ENCODE data around the gene ARF3. TPM values are rescaled to one million over a fixed set of nuclear protein-coding genes. Genes with fewer than 3 reads are reported as not detected.

Gene ARF3
- total and polyA plus RNA-seq, 4 donors, result 37.9 to 194 (median 111) TPM

GRCh38 chr12:48978291-48978740 lies 21.0 kb upstream of the ARF3 start, which contains the start of gene WNT1:
Gene WNT1, plus strand, starts transcription at chr12:48978322. Its CDS starts 329 bp downstream, at chr12:48978651.
- H3K27me3 ChIP-seq (ENCODE audit: control insufficient read depth in 3 of 3, insufficient read depth in 3 of 3, low read length in 2 of 3), result peaks cover 0 to 94% (median 92%) of the 10 kb centered on the region in 3 donors
- no peak for ATAC-seq (ENCODE audit: insufficient read depth, low FRiP score)
- no peak within 1 kb of the TSS for H3K9ac ChIP-seq (ENCODE audit: insufficient read depth in 1 of 2, low read length in 2 of 2)
- no peaks in the 10 kb centered on the region for H3K36me3 ChIP-seq (ENCODE audit: control insufficient read depth in 4 of 4, insufficient read depth in 4 of 4, low read length in 4 of 4)
- H3K27ac ChIP-seq (ENCODE audit: low read depth in 1 of 2, low read length in 1 of 2), result no peak within 1 kb of the TSS
- no peak for TF ChIP-seq CTCF (IDR thresholded peaks at IDR 0.05; ENCODE audit: control extremely low read depth, extremely low read depth)
- peaks cover 0 to 4% (median 0%) of the 10 kb centered on the region in 4 donors for H3K9me3 ChIP-seq (ENCODE audit: control insufficient read depth in 4 of 4, insufficient read depth in 3 of 4, low read length in 3 of 4)
- WGBS, 2 donors, result 3 to 5% methylated on average over 37 to 45 of the region's 45 CpGs
- H3K4me1 ChIP-seq (ENCODE audit: control insufficient read depth in 5 of 5, insufficient read depth in 5 of 5, low read length in 5 of 5), result peaks cover 3 to 32% (median 21%) of the 10 kb centered on the region in 5 donors
- H3K4me3 ChIP-seq, result no peak within 1 kb of the TSS
- DNase-seq, result no peak

GRCh38 chr12:48977290-48978281 lies 20.3 kb upstream of the ARF3 start:
- no peak overlapping the region for H3K4me3 ChIP-seq
- 8 to 9% methylated on average over 45 to 50 of the region's 50 CpGs for WGBS, 2 donors
- H3K4me1 ChIP-seq (ENCODE audit: control insufficient read depth in 5 of 5, insufficient read depth in 5 of 5, low read length in 5 of 5), result peaks cover 3 to 32% (median 21%) of the 10 kb centered on the region in 5 donors
- ATAC-seq (ENCODE audit: insufficient read depth, low FRiP score) (no peak), DNase-seq (peak in 2 of 3 donors; percentile 38 to 68)
- H3K36me3 ChIP-seq (ENCODE audit: control insufficient read depth in 4 of 4, insufficient read depth in 4 of 4, low read length in 4 of 4), result no peaks in the 10 kb centered on the region
- TF ChIP-seq CTCF (IDR thresholded peaks at IDR 0.05; ENCODE audit: control extremely low read depth, extremely low read depth), result peak; percentile 41
- peaks cover 0 to 96% (median 93%) of the 10 kb centered on the region in 3 donors for H3K27me3 ChIP-seq (ENCODE audit: control insufficient read depth in 3 of 3, insufficient read depth in 3 of 3, low read length in 2 of 3)
- H3K9me3 ChIP-seq (ENCODE audit: control insufficient read depth in 4 of 4, insufficient read depth in 3 of 4, low read length in 3 of 4), result peaks cover 0 to 6% (median 0%) of the 10 kb centered on the region in 4 donors
- H3K27ac ChIP-seq (ENCODE audit: low read depth in 1 of 2, low read length in 1 of 2), result no peak overlapping the region
- H3K9ac ChIP-seq (ENCODE audit: insufficient read depth in 1 of 2, low read length in 2 of 2), result no peak overlapping the region

GRCh38 chr12:48973941-48974673 lies 16.8 kb upstream of the ARF3 start:
- Histone ChIP-seq H3K4me3 (no peak overlapping the region), H3K36me3 (ENCODE audit: control insufficient read depth in 4 of 4, insufficient read depth in 4 of 4, low read length in 4 of 4) (no peaks in the 10 kb centered on the region), H3K9ac (ENCODE audit: insufficient read depth in 1 of 2, low read length in 2 of 2) (no peak overlapping the region), H3K27ac (ENCODE audit: low read depth in 1 of 2, low read length in 1 of 2) (no peak overlapping the region), H3K9me3 (ENCODE audit: control insufficient read depth in 4 of 4, insufficient read depth in 3 of 4, low read length in 3 of 4) (peaks cover 0 to 4% (median 0%) of the 10 kb centered on the region in 4 donors), H3K27me3 (ENCODE audit: control insufficient read depth in 3 of 3, insufficient read depth in 3 of 3, low read length in 2 of 3) (peaks cover 0 to 89% (median 86%) of the 10 kb centered on the region in 3 donors), H3K4me1 (ENCODE audit: control insufficient read depth in 5 of 5, insufficient read depth in 5 of 5, low read length in 5 of 5) (peaks cover 1 to 22% (median 15%) of the 10 kb centered on the region in 5 donors)
- TF ChIP-seq CTCF (IDR thresholded peaks at IDR 0.05; ENCODE audit: control extremely low read depth, extremely low read depth), result peak; percentile 22
- 18 to 23% methylated on average over 18 to 19 of the region's 19 CpGs for WGBS, 2 donors
- ATAC-seq (ENCODE audit: insufficient read depth, low FRiP score) (no peak), DNase-seq (peak in 1 of 3 donors; percentile 51)
